Measurements from ENCODE around the gene F7. TPM values are rescaled to one million over a fixed set of nuclear protein-coding genes. Genes with fewer than 3 reads are reported as not detected.

The F7 gene
- total RNA-seq, 1 donor, result not detected

DNA sequence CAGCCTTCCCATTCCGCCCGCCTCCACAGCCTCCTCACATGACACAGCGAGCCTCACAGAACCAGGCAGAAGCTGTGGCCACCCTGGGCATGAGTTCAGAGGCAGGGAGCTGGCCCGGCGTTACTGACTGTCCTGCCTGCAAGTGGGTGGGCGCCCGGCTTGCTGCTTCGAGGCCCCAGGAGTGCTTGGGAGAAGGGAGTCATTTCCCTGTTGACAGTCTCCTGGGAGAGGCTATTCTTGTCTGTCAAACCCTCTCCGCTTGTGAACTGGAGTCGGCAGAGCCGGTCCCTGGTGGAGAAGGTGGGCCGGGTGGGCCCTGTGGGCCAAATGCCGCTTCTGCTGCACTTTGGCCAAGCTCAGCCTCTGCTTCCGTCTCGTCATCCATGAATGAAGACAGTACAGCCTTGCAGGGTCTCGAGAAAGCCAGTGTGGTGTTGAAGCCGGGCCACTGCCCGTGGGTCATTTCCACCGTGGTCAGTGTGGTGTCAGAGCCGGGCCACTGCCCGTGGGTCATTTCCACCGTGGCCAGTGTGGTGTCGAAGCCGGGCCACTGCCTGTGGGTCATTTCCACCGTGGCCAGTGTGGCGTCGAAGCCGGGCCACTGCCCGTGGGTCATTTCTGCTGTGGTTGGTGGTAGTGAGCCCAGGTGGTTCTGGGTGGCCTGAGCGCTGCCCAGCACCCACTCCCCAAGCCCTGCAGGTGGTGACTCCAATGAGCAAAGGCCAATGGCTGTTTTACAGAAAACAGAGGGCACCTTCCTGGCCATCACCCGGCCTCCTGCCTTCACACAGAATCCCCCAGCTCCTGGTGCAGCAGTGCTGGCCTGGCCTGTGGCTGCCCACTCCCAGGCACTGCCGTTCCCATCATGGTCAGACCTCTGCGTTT, 13.5 kb upstream of the F7 start:
- TF ChIP-seq, protein P1, sequence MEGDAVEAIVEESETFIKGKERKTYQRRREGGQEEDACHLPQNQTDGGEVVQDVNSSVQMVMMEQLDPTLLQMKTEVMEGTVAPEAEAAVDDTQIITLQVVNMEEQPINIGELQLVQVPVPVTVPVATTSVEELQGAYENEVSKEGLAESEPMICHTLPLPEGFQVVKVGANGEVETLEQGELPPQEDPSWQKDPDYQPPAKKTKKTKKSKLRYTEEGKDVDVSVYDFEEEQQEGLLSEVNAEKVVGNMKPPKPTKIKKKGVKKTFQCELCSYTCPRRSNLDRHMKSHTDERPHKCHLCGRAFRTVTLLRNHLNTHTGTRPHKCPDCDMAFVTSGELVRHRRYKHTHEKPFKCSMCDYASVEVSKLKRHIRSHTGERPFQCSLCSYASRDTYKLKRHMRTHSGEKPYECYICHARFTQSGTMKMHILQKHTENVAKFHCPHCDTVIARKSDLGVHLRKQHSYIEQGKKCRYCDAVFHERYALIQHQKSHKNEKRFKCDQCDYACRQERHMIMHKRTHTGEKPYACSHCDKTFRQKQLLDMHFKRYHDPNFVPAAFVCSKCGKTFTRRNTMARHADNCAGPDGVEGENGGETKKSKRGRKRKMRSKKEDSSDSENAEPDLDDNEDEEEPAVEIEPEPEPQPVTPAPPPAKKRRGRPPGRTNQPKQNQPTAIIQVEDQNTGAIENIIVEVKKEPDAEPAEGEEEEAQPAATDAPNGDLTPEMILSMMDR (IDR thresholded peaks at IDR 0.05; ENCODE audit: insufficient read depth, low read depth, low read length), result no peak
- no peak for DNase-seq (ENCODE audit: low read depth)
- no peak overlapping the region for H3K4me3 ChIP-seq (ENCODE audit: low read depth, low read length)

DNA sequence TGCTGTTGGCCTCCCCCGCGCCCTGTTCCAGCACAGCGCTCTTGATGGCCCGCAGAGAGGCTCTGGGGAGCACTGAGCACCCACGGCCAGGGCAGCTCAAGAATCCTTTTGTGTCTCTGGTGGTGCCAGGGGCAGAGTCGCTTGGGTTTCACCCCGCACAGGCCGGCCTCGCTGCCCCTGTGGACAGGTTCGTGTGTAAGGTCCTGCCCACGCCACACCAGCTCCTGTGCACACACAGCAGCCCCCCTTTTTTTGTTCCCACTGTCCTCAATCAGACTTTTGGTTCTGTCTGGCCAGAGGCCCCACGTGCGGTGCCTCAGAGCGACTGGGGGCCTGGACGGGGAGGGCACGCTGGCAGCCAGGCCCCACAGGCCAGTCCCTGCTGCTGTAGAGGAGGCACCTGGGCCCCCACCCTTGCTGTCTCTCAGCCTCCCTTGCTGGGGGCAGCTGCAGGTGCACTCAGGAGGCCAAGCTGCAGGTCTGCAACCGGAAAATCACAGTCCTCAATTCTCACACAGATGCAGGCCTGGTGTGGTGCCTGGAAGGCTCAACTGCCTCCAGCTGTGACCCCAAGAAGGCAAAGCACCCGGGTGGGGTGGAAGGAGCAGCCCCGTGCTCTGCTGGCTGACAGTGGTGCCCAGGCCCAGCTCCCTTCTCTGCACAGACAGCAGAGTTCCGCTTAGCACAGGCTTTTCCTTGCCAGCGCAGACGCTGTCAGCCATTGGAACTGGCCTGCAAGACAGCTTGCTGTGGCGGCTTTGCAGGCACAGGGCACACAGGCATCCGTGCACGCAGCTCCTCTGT, 12.6 kb upstream of the F7 start:
- no peak for DNase-seq (ENCODE audit: low read depth)
- TF ChIP-seq, protein P1 (IDR thresholded peaks at IDR 0.05; ENCODE audit: insufficient read depth, low read depth, low read length), result no peak
- H3K4me3 ChIP-seq (ENCODE audit: low read depth, low read length), result no peak overlapping the region

DNA sequence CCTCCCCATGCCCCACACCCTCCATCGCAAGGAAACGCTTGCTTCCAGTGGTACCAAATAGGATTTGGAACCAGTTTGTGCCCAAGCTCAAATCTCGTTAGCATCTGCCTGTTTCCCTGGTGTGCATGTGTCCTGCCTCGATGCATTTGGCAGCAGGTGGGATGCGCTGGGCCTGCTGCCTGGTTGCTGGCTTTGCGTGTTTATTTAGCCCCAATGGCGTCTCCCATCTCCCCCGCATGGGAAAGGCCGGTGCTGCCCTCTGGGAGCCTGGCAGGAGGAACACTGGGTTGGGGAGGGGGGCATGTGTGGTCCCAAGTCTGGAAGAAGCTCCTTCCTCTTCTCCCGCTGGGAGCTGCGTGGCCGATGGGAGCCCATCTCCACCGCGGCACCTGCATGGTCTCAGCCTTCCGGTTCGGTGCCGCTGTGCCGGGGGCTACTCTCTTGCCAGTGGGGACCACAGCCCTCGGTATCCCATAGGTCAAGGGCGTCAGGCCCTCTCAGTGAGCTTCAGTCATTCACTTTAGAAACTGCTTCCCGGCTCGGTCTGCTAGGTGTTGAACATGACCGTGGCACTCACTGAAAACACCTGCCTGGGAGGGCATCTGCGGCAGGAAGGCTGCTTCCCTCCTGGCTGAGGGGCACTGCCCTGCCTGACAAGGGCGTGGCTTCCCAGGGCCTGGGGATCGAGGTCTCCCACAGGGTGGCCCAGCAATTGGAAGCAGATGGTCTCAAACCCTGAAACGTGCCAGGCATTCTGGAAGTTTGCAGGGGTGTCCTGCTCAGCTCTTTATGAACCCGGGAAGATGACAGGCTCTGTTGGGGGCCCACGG, 11.8 kb upstream of the F7 start:
- no peak overlapping the region for H3K4me3 ChIP-seq (ENCODE audit: low read depth, low read length)
- no peak for DNase-seq (ENCODE audit: low read depth)
- TF ChIP-seq, protein P1 (IDR thresholded peaks at IDR 0.05; ENCODE audit: insufficient read depth, low read depth, low read length), result no peak

DNA sequence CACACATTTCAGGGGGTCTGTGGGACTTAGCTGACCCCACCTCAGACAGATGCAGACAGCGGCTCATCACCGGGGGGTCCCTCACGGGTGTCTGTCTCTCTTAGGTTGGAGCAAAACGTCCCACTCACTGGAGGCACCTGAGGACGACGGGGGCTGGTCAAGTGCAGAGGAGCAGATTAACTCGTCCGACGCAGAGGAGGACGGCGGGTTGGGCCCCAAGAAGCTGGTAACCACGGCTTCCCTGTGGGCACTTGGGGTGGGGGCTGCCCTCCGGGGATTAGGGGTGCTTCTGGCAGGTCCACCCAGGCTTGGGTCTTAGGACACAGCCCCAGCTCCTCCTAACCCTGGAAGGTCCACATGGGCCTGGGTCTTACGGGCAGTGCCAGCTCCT, 11.2 kb upstream of the F7 start:
- DNase-seq (ENCODE audit: low read depth), result no peak
- TF ChIP-seq, protein P1 (IDR thresholded peaks at IDR 0.05; ENCODE audit: insufficient read depth, low read depth, low read length), result no peak
- H3K4me3 ChIP-seq (ENCODE audit: low read depth, low read length), result no peak overlapping the region

DNA sequence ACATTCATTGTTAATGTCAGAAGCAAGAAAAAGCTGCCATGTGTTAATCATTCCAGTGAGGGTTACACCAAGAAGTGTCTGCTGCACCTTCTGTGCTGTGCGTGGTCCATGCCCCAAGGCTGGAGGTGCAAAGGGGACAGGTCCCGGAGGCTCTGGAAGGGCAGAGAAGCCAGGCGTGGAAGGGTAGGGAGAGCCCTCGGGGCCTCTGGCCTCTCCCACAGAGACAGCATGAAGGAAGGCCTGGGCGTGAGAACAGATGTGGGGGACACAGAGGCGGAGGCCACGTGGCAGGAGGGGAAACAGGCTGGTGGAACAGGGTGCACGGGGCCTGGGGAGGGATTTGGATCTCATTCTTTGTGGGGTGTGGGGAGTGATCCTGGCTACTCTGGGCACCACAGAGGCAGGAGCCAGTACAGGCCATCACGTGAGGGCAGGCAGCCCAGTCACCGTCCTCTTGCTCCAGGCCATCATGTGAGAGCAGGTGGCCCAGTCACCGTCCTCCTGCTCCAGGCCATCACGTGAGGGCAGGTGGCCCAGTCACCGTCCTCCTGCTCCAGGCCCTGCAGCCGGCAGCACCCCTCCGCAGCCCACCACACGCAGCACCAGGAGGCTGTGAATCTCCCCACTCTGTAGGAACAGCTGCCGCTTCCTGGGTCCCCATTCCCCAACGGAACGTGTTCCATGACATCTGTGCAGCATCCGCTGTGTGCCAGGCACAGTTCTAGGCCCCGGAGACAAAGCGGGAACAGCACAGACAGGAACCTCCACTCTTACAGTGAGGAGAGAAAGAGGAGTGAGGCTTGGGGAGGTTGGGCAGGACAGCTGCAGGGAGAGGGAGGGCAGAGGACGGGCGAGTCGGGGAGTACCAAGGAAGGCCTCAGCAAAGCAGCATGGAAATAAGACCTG, 10.2 kb upstream of the F7 start:
- TF ChIP-seq, protein P1 (IDR thresholded peaks at IDR 0.05; ENCODE audit: insufficient read depth, low read depth, low read length), result no peak
- DNase-seq (ENCODE audit: low read depth), result no peak
- H3K4me3 ChIP-seq (ENCODE audit: low read depth, low read length), result no peak overlapping the region
